Lung (tissue), 12 donors: ENCODE measurements around the gene RIMS3. TPM values are rescaled to one million over a fixed set of nuclear protein-coding genes. Genes with fewer than 3 reads are reported as not detected.
A peak's percentile ranks its signal among the peaks of the same experiment; 100 is the strongest.

Experiments
- ATAC-seq: fragments of 200-7000 bp; cut with Tn5 transposase; one replicate; pipeline ENCODE4 v1.9.1; 2020; ENCODE audit warnings: moderate number of reproducible peaks; ENCODE audit not compliant: insufficient read depth, low FRiP score
- DNase-seq, 3 donors: peaks; one replicate each; pipeline ENCODE4 v3.0.0-alpha.2; 2013 to 2017
- H3K27ac ChIP-seq, 2 donors: one replicate each; pipeline ENCODE4 v1.5.1; 2013; ENCODE audit warnings: mild to moderate bottlenecking in 2 of 2, moderate library complexity in 2 of 2, control low read depth in 1 of 2, inconsistent platforms in 1 of 2, low read depth in 1 of 2, low read length in 1 of 2
- H3K27me3 ChIP-seq, 3 donors: one replicate each; pipeline ENCODE4 v1.5.1; 2013; ENCODE audit warnings: low read length in 2 of 3; ENCODE audit not compliant: control insufficient read depth in 3 of 3, insufficient read depth in 3 of 3
- H3K36me3 ChIP-seq, 4 donors: one replicate each; pipeline ENCODE4 v1.5.1; 2013; ENCODE audit warnings: low read length in 4 of 4, mild to moderate bottlenecking in 1 of 4, moderate library complexity in 1 of 4; ENCODE audit not compliant: control insufficient read depth in 4 of 4, insufficient read depth in 4 of 4
- H3K4me1 ChIP-seq, 5 donors: one replicate each; pipeline ENCODE4 v1.5.1; 2013; ENCODE audit warnings: low read length in 5 of 5, mild to moderate bottlenecking in 2 of 5, moderate library complexity in 1 of 5; ENCODE audit not compliant: control insufficient read depth in 5 of 5, insufficient read depth in 5 of 5
- H3K4me3 ChIP-seq: one replicate; pipeline ENCODE4 v1.5.1; 2013; ENCODE audit warnings: mild to moderate bottlenecking, control low read depth, moderate library complexity
- H3K9ac ChIP-seq, 2 donors: one replicate each; pipeline ENCODE4 v1.5.1; 2013; ENCODE audit warnings: low read length in 2 of 2, control low read depth in 1 of 2; ENCODE audit not compliant: insufficient read depth in 1 of 2
- H3K9me3 ChIP-seq, 4 donors: one replicate each; pipeline ENCODE4 v1.5.1; 2013; ENCODE audit warnings: low read length in 3 of 4, mild to moderate bottlenecking in 1 of 4, moderate library complexity in 1 of 4; ENCODE audit not compliant: control insufficient read depth in 4 of 4, insufficient read depth in 3 of 4
- CTCF ChIP-seq: IDR thresholded peaks from 2 replicates; pipeline ENCODE4 v1.5.1; 2012; ENCODE audit warnings: mild to moderate bottlenecking; ENCODE audit errors: control extremely low read depth, extremely low read depth
- WGBS, 2 donors: extraction: QIAGEN DNeasy Blood & Tissue Kit; methylation state at CpG; one replicate each; pipeline ENCODE4 v1.1.7; 2013; 5-methylcytosine and 5-hydroxymethylcytosine counted together
- polyA plus RNA-seq, 2 donors: library from polyadenylated mRNA; stranded (reverse); fragments of 200-250 nt; gene quantifications; one replicate each; pipeline ENCODE4 v1.2.1, GENCODE V29; 2013
- total RNA-seq, 2 donors: library from RNA; depleted of rRNA in 1 of 2; stranded (reverse); fragments of >200 nt in 1 of 2; gene quantifications; one replicate each; pipeline ENCODE4 v1.2.1, GENCODE V29; 2014 to 2021
- donor health status: control.
- donor health status: control.
- donor health status: Bipolar disorder and iron deficiency.
- donor health status: healthy.
- donor health status: DM: yes; HTN: yes; CAD: no.

Gene RIMS3
- total and polyA plus RNA-seq, 4 donors = 0.93 to 5.5 (median 1.5) TPM

GRCh38 chr1:40693425-40693824 is 27.9 kb upstream of the RIMS3 start:
- ATAC-seq = no peak
- Histone ChIP-seq H3K27me3 (no peaks in the 10 kb centered on the region), H3K4me3 (no peak overlapping the region), H3K4me1 (peaks cover 0 to 33% (median 2%) of the 10 kb centered on the region in 5 donors), H3K9ac (no peak overlapping the region), H3K36me3 (peaks cover 0 to 2% (median 0%) of the 10 kb centered on the region in 4 donors), H3K9me3 (no peaks in the 10 kb centered on the region), H3K27ac (no peak overlapping the region)
- WGBS, 2 donors = 93 to 95% methylated on average over 1 of the region's 1 CpG
- DNase-seq = no peak
- TF ChIP-seq CTCF = no peak

GRCh38 chr1:40692429-40692895 is 27.0 kb upstream of the RIMS3 start:
- Histone ChIP-seq H3K36me3 (peaks cover 0 to 2% (median 0%) of the 10 kb centered on the region in 4 donors), H3K9ac (peak overlapping the region; percentile 65 to 72), H3K4me1 (peaks cover 0 to 33% (median 2%) of the 10 kb centered on the region in 5 donors), H3K9me3 (no peaks in the 10 kb centered on the region), H3K27ac (peak overlapping the region; percentile 95 to 99), H3K27me3 (no peaks in the 10 kb centered on the region), H3K4me3 (peak overlapping the region; percentile 74)
- ATAC-seq (peak; percentile 1), DNase-seq (peak in 1 of 3 donors; percentile 43)
- WGBS, 2 donors = 2 to 4% methylated on average over 9 of the region's 9 CpGs
- TF ChIP-seq CTCF = no peak

DNA sequence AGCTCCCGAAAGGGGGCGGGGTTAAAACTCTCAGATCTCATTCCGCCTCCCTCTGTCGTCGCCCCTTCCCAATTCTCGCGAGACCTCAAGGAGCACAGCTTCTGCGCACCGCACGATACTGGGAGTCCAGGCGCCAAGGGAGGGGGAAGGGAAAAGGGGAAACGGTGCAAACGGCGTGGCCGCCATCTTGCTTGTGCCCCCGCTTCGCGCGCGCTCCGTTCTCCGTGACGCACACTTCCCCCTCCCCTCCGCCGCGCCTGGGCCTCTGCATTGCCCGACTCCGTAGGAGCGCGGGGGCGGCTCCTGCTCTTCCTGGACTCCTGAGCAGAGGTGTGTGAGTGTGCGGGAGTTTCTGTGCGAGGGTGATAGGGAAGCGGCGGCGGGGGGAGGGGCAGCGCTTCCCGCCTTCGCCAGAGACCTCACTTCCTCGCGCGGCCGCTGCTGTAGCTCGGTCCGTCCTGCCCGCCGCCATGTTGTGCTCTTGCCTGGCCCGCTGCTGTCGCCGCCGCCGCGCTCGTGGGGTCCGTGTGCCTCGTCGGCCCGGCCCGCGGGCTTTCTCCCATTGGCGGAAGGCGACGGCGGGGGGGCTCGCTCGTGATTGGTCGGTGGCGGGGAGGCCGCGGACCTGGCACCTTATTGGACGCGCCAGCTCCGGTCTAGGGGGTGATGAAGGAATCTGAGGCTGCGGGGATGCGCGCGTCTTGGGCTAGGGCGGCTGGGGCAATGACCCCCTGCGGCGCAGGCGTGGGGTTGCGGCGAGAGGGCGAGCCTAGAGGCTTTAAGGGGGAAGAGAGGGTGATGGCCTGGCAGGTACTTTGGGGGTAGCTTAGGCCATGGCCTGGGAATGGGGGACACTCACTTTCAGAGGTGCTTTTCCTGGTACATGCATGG is 26.3 kb upstream of the RIMS3 start, which contains the start of gene NFYC:
Gene NFYC (plus strand): TSS at position 167 of the 891 bp plus-strand sequence. CDS start 47,140 bp downstream, outside the sequence.
- no peaks in the 10 kb centered on the region for H3K9me3 ChIP-seq
- DNase-seq (peak; percentile 98 to 100 (median 99)), ATAC-seq (peak; percentile 94)
- no peak for TF ChIP-seq CTCF
- peak within 1 kb of the TSS; percentile 72 to 87 for H3K9ac ChIP-seq
- H3K4me3 ChIP-seq = peak within 1 kb of the TSS; percentile 74
- H3K36me3 ChIP-seq = peaks cover 0 to 2% (median 0%) of the 10 kb centered on the region in 4 donors
- no peaks in the 10 kb centered on the region for H3K27me3 ChIP-seq
- peaks cover 0 to 27% (median 2%) of the 10 kb centered on the region in 5 donors for H3K4me1 ChIP-seq
- H3K27ac ChIP-seq = peak within 1 kb of the TSS; percentile 95 to 99
- WGBS, 2 donors = 0% methylated on average over 74 to 84 of the region's 84 CpGs
